Calu3 (cell line): Measurements from ENCODE around the gene OSBPL5. TPM values are rescaled to one million over a fixed set of nuclear protein-coding genes. Genes with fewer than 3 reads are reported as not detected.

Experiments used
- BruUV-seq: library from RNA; stranded (reverse); fragments of 400-500 nt; replicated peaks from 2 replicates; lab custom pipeline; 2021; lab: Mats Ljungman, UMichigan
- CTCF ChIA-PET: fragments of 300-600 bp; sonication (Branson Sonifier 250); formaldehyde crosslinking; loops from one replicate; lab custom pipeline; 2022; ENCODE audit warnings: antibody characterized with exemption; lab: Charles Lee
- DNase-seq: peaks from one replicate; pipeline ENCODE4 v3.0.0; 2022
- H3K27ac Mint-ChIP-seq: one replicate; pipeline ENCODE4 v1.8.0; 2022; ENCODE audit warnings: mixed read lengths; ENCODE audit not compliant: unreplicated experiment
- H3K27me3 Mint-ChIP-seq: one replicate; pipeline ENCODE4 v1.8.0; 2022; ENCODE audit warnings: mixed read lengths; ENCODE audit not compliant: unreplicated experiment
- H3K36me3 Mint-ChIP-seq: one replicate; pipeline ENCODE4 v1.8.0; 2022; ENCODE audit warnings: mild to moderate bottlenecking, moderate library complexity, mixed read lengths; ENCODE audit not compliant: insufficient read depth, unreplicated experiment
- H3K4me1 Mint-ChIP-seq: one replicate; pipeline ENCODE4 v1.8.0; 2022; ENCODE audit warnings: mild to moderate bottlenecking, low read depth, mixed read lengths; ENCODE audit not compliant: unreplicated experiment
- H3K4me3 Mint-ChIP-seq: one replicate; pipeline ENCODE4 v1.8.0; 2022; ENCODE audit warnings: mild to moderate bottlenecking, low read depth, moderate library complexity, mixed read lengths; ENCODE audit not compliant: unreplicated experiment
- H3K9me3 Mint-ChIP-seq: one replicate; pipeline ENCODE4 v1.8.0; 2022; ENCODE audit warnings: low read depth, mixed read lengths; ENCODE audit not compliant: unreplicated experiment
- CTCF ChIP-seq: fragments of 200-600 bp; IDR thresholded peaks from one replicate; pipeline ENCODE4 v1.8.0; 2022; ENCODE audit warnings: antibody characterized with exemption; ENCODE audit not compliant: unreplicated experiment
- intact Hi-C: fragments of 100-400 bp; cut with micrococcal nuclease; formaldehyde crosslinking; loops from one replicate; pipeline ENCODE4 v1.10.0; 2022; ENCODE audit not compliant: unreplicated experiment
- total RNA-seq: library from RNA; stranded (reverse); gene quantifications from 2 replicates; pipeline ENCODE4 v1.2.3, GENCODE V29; 2022

OSBPL5 gene
- total RNA-seq, 1 experiment from 2014 or later: 7.1 TPM

DNA sequence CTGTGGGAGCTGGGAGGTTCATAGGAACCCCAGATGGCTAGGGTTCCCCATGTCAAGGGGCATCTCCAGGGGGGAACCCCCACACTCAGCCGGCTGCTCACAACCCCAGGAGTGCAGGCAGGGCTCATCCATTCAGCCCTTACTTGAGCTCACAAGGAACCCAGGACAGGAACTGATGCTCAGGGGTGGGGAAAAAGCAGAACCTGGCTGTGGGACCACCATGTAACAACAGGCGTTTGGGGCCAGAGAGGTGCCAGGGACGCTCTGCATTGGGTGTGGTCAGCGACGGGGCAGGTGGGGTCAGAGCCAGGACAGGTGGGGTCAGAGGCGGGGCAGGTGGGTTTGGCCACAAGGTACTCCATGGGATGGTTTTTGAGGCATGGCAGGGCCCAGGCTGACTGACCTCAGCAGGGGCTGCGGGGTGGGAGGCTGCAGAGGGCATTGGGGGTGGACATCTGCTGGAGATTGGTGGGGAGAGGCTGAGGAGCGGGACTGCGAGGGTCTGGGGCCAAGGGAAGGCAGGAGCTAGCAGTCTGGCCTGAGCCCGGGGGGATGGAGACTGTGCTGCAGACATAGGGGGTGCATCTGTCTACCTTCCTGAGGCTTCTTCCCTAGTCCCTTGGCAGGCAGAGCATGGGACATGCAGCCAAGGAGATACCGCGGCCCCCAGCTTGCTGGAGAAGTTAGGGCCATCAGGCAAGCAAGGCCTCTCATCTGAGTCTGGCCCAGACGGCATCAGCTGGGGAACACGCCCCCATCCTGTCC lies 73.8 kb downstream of the OSBPL5 start:
- Mint-ChIP-seq H3K4me3 (no peak overlapping the region), H3K27me3 (peaks cover 7% of the 10 kb centered on the region), H3K36me3 (peaks cover 4% of the 10 kb centered on the region)

GRCh38 chr11:3090096-3090901 lies 74.8 kb downstream of the OSBPL5 start:
- peaks cover 21% of the 10 kb centered on the region for H3K4me1 Mint-ChIP-seq
- no peaks in the 10 kb centered on the region for H3K9me3 Mint-ChIP-seq
- CTCF ChIA-PET: interaction anchor here (0.6 to 2.3 kb wide), 5 partner anchors 13 to 69 kb away, joined by 3 to 15 read pairs (median 4); partner anchors contain the start of gene CARS1
- BruUV-seq: no TSS peak
- H3K27me3 Mint-ChIP-seq: peaks cover 9% of the 10 kb centered on the region
- intact Hi-C loops: loop anchor here (2.0 kb wide), 1 partner anchor 53 kb away; no protein-coding TSS in a partner anchor
- no peak for TF ChIP-seq CTCF
- H3K4me3 Mint-ChIP-seq: no peak overlapping the region
- H3K27ac Mint-ChIP-seq: no peak overlapping the region
- DNase-seq: no peak
- H3K36me3 Mint-ChIP-seq: peaks cover 4% of the 10 kb centered on the region

More for the DNA sequence above, 73.8 kb downstream of the OSBPL5 start:
- TF ChIP-seq CTCF: no peak
- CTCF ChIA-PET: interaction anchor here (1.0 to 2.3 kb wide), 13 partner anchors 14 to 558 kb away, joined by 3 to 16 read pairs (median 5); partner anchors contain the start of gene CARS1
- Mint-ChIP-seq H3K27ac (no peak overlapping the region), H3K9me3 (no peaks in the 10 kb centered on the region), H3K4me1 (peaks cover 30% of the 10 kb centered on the region)
- intact Hi-C loops: loop anchor here (2.0 kb wide), 1 partner anchor 54 kb away; no protein-coding TSS in a partner anchor
- no peak for DNase-seq
- no TSS peak for BruUV-seq

- intact Hi-C loops: loop anchor here (2.0 kb wide), 1 partner anchor 53 kb away; no protein-coding TSS in a partner anchor
- Mint-ChIP-seq H3K27ac (no peak overlapping the region), H3K36me3 (peaks cover 4% of the 10 kb centered on the region), H3K27me3 (peaks cover 17% of the 10 kb centered on the region), H3K4me3 (no peak overlapping the region), H3K9me3 (no peaks in the 10 kb centered on the region), H3K4me1 (peaks cover 16% of the 10 kb centered on the region)
- CTCF ChIA-PET: interaction anchor here (1.5 kb wide), 1 partner anchor 14 kb away, joined by 3 read pairs; no protein-coding TSS in a partner anchor
- no TSS peak for BruUV-seq
- no peak for DNase-seq
- TF ChIP-seq CTCF: no peak
Observed at GRCh38 chr11:3089236-3090061, 75.7 kb downstream of the OSBPL5 start.
